B cell (primary cell): ENCODE measurements around the gene MFAP2.

ENCODE experiments used
- CTCF ChIP-seq: fragments of 200-600 bp; IDR thresholded peaks from one replicate; pipeline ENCODE4 v1.8.0; 2022; ENCODE audit warnings: antibody characterized with exemption, mild to moderate bottlenecking
- EZH2 ChIP-seq: IDR thresholded peaks from 2 replicates; pipeline ENCODE4 v1.6.1; 2012; ENCODE audit warnings: borderline replicate concordance, low read depth, mild to moderate bottlenecking, moderate library complexity, low read length; ENCODE audit not compliant: insufficient read depth, poor library complexity, severe bottlenecking

GRCh38 chr1:17008208-17008855 is 27.9 kb upstream of the MFAP2 start:
- TF ChIP-seq EZH2 (no peak), CTCF (no peak)
